NCI-H82 (cell line): ENCODE results near the gene SYP.
"Not testable (repeated sequence)": the region's sequence is repeated elsewhere in the genome, so short reads cannot be mapped to it uniquely, and the experiment has no call there.

Experiments used
- DNase-seq: peaks from one replicate; lab custom pipeline; 2025; lab: John Stamatoyannopoulos, UW

The SYP gene

GRCh38 chrX:49189606-49190005 is 10.4 kb downstream of the SYP start:
- DNase-seq = no peak

GRCh38 chrX:49188468-49189076 is 11.4 kb downstream of the SYP start:
- peak; percentile 33 for DNase-seq

GRCh38 chrX:49187526-49187925 is 12.5 kb downstream of the SYP start:
- peak; percentile 67 for DNase-seq

DNA sequence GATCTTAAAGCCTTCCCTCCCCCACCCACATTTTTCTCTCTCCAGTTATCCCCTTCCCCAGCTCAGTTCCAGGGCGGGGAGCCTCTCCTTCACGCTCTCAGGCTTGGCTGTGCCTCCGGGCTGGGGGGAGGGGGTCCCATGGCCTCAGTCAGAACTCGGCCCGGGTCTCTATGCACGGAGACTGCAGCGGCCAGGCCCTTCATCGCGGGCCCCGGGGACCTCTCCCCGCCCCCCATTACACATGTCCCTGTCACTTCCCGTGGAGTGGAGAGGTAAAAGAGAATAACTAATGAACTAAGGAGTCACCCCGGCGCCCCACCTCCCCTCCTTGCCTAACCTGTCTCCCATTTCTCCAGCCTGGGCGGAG is 13.0 kb downstream of the SYP start:
- peak; percentile 74 for DNase-seq

- DNase-seq = peak; percentile 88
These were observed 13.6 kb downstream of the SYP start, which contains the start of gene PRICKLE3 for GRCh38 chrX:49186125-49187027. Gene PRICKLE3 (minus strand): TSS chrX:49186373. CDS start chrX:49186297, 76 bp downstream.

- peak; percentile 99 for DNase-seq
These were observed 15.4 kb downstream of the SYP start for GRCh38 chrX:49184294-49185281.

- peak; percentile 70 for DNase-seq
These were observed 16.2 kb downstream of the SYP start for GRCh38 chrX:49183701-49184281.

- DNase-seq = no peak
These were observed 20.6 kb downstream of the SYP start for GRCh38 chrX:49179358-49179757.

DNA sequence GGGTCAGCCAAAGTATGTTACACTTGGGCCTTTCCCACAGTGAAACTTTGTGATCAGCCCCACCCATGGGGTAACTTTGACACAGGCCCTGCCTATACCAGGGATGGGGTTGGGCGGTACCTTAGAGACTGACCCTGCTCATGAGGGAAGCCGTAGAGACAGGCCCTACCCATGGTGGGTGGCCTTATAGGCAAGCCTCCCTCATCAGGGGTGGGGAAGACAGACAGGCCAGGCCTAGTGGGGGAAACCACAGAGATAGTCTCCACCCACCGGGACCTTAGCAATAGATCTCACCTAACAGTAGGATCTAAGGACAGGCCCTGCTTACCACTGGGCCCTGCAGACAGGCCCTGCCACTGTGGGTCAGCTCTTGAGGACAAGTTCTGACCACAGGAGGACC is 21.5 kb downstream of the SYP start:
- DNase-seq = no peak

DNA sequence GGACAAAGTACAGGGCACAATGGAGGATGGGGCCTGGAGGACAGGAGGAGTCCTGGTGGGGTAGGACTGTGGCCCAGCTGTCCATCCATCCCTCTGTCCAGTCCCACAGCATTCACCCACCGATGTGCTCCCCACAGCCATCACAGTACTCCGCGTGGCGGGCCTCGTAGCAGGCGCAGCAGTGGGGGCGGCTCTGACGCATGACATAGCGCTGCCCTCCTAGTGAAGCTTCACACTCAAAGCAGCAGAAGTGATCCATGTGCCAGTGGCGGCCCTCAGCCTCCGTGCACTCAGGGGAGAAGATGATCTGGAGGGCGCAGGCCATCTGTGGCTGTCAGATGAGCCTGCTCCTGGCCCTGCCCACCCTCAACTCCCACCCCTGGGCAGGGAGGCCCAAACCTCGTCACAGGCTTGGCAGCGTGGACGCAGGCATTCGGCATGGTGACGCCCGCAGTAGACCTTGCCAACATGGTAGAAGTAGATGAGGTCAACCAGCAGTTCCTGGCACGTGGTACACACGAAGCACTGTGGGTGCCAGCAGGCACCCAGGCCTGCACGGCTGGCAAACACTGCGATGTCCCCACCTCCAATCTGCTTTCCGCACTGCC is 22.0 kb downstream of the SYP start:
- no peak for DNase-seq

DNA sequence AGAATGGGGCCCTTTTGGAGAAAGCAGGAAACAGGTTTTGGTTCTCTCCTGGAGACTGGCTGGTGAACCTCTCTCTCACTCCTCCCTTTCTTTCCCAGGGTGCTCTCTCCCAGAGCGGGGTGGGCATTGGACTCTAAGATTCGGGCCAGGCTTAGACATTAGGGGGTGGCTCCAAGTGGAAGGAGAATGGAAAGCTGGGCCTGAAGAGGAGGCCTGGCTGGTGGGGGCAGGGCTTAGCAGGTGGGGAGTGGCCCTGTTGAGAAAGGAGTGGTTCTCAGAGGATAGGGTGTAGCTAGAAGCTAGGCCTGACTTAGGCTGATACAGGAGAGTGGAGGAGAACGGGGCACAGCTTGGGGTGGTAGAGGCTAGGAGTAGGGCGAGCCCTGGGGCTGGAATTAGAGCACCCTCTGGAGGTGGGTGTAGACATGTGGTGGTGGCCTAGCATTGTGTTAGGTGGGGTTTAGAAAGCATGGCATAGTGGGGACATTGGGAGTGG is 22.6 kb downstream of the SYP start:
- DNase-seq = peak; percentile 28

GRCh38 chrX:49176421-49177326 is 23.3 kb downstream of the SYP start:
- DNase-seq = peak; percentile 21

DNA sequence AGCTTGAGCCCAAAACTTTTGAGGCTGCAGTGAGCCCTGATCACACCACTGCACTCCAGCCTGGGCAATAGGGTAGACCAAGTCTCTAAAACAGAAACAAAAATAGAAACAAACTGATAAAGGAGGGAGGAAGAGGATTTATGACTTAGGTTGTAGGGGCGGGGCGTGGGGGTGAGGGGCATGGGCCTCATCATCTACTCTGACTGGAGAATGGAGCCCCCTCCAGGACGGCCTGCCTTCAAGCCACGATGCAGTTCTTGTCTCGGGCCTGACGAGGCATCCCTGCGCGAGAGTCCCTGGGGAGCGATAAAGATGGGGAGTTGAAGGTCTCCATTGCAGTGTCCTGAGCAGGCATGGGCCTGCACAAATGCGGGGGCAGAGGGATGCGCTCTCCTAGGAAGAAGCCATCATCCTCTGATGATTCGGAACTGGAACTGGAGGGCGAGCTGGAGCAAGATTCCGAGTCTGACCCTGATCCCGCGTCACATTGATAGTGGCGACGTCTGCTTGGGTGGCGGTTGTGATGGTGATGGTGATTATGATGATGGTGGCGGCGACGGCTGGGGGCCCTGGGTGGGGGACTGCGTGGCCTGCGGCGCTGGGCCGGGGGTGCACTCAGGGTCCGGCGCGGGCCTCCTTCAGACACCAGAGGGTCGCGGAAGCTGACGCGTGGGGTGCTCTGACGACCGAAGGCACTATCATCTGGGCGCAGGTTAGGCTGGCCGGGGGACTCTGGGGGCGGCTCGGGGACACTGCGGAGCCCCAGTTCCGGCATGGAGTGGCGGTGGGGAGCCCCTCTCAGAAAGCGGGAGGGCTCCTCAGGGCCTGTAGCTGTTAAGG is 24.3 kb downstream of the SYP start:
- peak; percentile 15 for DNase-seq

DNA sequence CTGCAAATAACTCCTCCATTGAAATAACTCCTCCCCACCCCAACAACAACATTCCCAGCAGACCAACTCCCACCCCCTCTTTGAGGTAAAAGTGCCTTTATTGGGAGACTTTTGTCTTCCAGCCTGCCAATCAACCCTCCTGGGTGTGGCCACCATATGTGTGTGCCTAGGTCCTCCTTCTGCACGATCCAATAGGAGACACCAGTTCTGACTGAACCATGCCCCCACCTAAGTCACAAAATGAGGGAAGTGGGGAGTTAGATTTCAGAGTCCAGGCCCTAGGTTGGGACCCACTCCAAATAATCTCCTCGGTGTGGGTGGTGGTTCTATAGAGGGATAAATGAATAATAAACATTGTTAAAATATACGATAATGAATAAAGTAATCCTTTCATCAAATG is 25.3 kb downstream of the SYP start:
- no peak for DNase-seq

DNA sequence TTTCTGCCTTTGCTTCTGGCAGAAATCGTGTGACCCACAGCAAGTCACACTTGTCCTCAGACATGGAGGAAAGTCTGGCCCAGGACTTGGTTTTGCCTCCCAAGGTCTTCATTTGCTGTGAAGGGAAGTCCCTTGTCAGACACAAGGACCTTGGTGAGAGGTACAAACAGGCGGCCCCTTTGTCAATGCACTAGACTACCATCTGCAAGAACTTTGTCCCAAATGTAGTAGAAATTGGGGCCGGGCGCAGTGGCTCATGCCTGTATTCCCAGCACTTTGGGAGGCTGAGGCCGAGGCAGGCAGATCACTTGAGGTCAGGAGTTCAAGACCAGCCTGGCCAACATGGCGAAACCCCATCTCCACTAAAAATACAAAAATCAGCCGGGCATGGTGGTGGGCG is 26.4 kb downstream of the SYP start:
- not testable (repeated sequence) for DNase-seq

- peak; percentile 72 for DNase-seq
These were observed 27.7 kb downstream of the SYP start for GRCh38 chrX:49172280-49172780.

DNA sequence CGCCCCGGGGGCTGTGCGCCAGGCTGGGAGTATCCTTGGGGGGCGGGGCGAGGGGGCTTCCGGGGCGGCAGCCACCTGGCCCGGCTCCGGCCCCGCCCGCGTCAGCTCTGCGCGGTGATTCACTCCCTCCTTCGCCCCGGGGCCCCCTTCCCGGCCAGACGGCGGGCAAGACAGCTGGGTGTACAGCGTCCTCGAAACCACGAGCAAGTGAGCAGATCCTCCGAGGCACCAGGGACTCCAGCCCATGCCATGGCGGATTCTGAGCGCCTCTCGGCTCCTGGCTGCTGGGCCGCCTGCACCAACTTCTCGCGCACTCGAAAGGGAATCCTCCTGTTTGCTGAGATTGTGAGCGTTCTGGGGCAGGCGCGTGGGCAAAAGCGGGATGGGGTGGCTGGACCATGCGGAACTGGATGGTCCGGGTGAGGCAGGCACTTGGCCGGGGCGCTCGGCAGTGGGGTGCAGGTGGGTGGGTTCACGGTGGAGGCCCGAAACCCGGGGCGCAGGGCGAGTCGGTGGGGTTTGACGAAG is 28.2 kb downstream of the SYP start, which contains the start of gene PLP2:
Gene PLP2, plus strand, starts transcription at position 147 of the 528 bp plus-strand sequence. Its CDS starts 103 bp downstream, at position 250.
- DNase-seq = peak; percentile 70

GRCh38 chrX:49167740-49168108 is 32.3 kb downstream of the SYP start:
- no peak for DNase-seq
